Upper lobe of left lung (tissue), 6 donors: Measurements from ENCODE around the gene SLC22A2. TPM values are rescaled to one million over a fixed set of nuclear protein-coding genes. Genes with fewer than 3 reads are reported as not detected.

Source experiments
- ATAC-seq, 2 donors: fragments of 200-7000 bp; cut with Tn5 transposase; one replicate each; pipeline ENCODE4 v1.9.1; 2022; ENCODE audit warnings: mild to moderate bottlenecking in 2 of 2, moderate library complexity in 2 of 2; ENCODE audit not compliant: low FRiP score in 2 of 2
- DNase-seq, 2 donors: peaks; one replicate each; pipeline ENCODE4 v3.0.0-alpha.2; 2019 to 2020
- H3K27ac ChIP-seq, 4 donors: fragments of 200-600 bp; sonication (generic); one replicate each; pipeline ENCODE4 v1.5.1; 2016 to 2019
- H3K27me3 ChIP-seq, 4 donors: fragments of 200-600 bp; sonication (generic); one replicate each; pipeline ENCODE4 v1.5.1; 2017 to 2019
- H3K36me3 ChIP-seq, 4 donors: fragments of 200-600 bp; sonication (generic); one replicate each; pipeline ENCODE4 v1.5.1; 2016 to 2019
- H3K4me1 ChIP-seq, 4 donors: fragments of 200-600 bp; sonication (generic); one replicate each; pipeline ENCODE4 v1.5.1; 2018 to 2019
- H3K4me3 ChIP-seq, 4 donors: fragments of 200-600 bp; sonication (generic); one replicate each; pipeline ENCODE4 v1.5.1; 2017 to 2019; ENCODE audit warnings: mild to moderate bottlenecking in 2 of 4, moderate library complexity in 1 of 4
- H3K9me3 ChIP-seq, 4 donors: fragments of 200-600 bp; sonication (generic); one replicate each; pipeline ENCODE4 v1.5.1; 2018 to 2019
- EP300 ChIP-seq, 4 donors: sonication (generic); formaldehyde crosslinking; IDR thresholded peaks; one replicate each; pipeline ENCODE4 v1.5.1; 2017; ENCODE audit warnings: antibody characterized with exemption in 4 of 4, control low read depth in 2 of 4
- POLR2A ChIP-seq, 4 donors: fragments of 450-650 bp; IDR thresholded peaks; one replicate each; pipeline ENCODE4 v1.5.1; 2016 to 2017; ENCODE audit warnings: antibody characterized with exemption in 4 of 4, mild to moderate bottlenecking in 2 of 4
- POLR2AphosphoS5 ChIP-seq, 2 donors: sonication (generic); formaldehyde crosslinking; IDR thresholded peaks; one replicate each; pipeline ENCODE4 v1.5.1; 2017; ENCODE audit warnings: antibody characterized with exemption in 2 of 2
- WGBS, 2 donors: methylation state at CpG; one replicate each; pipeline ENCODE4 v1.1.5; 2017 to 2018; 5-methylcytosine and 5-hydroxymethylcytosine counted together
- total RNA-seq, 6 donors: library from RNA; depleted of rRNA in 4 of 6; stranded (reverse); fragments of >200 nt in 4 of 6; gene quantifications; one replicate each; pipeline versions ENCODE4 v1.1.0 to v1.2.1, GENCODE V29; 2016 to 2021
- TF ChIP-seq, protein P1 (sequence below), 6 experiments: fragments of 450-650 bp in 4 of 6; fragments of 200-600 bp in 2 of 6; sonication (generic) in 2 of 6; IDR thresholded peaks; one replicate each; pipeline ENCODE4 v1.5.1; 2016 to 2019; ENCODE audit warnings: antibody characterized with exemption in 6 of 6
- donor health status: DM: no; HTN: no; CAD: no; lungs with moderate emphysema.
- donor health status: DM: no; HTN: yes; CAD: no; lungs with severe emphysema.

SLC22A2 gene
- total RNA-seq, 6 donors from 2014 or later: not detected

DNA sequence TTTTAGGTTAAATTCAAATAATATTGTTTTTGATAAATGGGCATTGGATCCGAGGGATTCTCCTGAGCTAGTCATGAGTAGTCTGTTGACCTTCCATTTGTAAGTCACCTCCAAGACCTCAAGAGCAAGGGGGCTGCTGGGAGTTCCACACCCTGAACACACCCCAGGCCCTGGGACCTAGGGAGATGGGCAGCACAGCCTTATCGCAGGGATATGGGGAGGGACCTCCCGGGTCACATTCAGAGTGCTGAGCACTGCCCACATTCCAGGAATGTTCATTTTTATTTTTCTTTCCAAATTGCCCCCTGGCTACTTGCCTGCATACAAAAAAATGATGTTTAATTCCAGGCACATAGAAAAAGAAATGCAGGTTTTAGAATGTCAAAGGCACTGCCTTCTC is 55.5 kb downstream of the SLC22A2 start:
- ATAC-seq (no peak), DNase-seq (no peak)
- no peaks in the 10 kb centered on the region for H3K4me1 ChIP-seq
- H3K36me3 ChIP-seq: no peaks in the 10 kb centered on the region
- no peak overlapping the region for H3K27ac ChIP-seq
- no peak overlapping the region for H3K4me3 ChIP-seq
- peaks cover 0 to 8% (median 0%) of the 10 kb centered on the region in 4 donors for H3K9me3 ChIP-seq
- TF ChIP-seq POLR2AphosphoS5 (IDR thresholded peaks at IDR 0.05) (no peak), POLR2A (IDR thresholded peaks at IDR 0.05) (no peak), EP300 (IDR thresholded peaks at IDR 0.05) (no peak)
- TF ChIP-seq, protein P1, sequence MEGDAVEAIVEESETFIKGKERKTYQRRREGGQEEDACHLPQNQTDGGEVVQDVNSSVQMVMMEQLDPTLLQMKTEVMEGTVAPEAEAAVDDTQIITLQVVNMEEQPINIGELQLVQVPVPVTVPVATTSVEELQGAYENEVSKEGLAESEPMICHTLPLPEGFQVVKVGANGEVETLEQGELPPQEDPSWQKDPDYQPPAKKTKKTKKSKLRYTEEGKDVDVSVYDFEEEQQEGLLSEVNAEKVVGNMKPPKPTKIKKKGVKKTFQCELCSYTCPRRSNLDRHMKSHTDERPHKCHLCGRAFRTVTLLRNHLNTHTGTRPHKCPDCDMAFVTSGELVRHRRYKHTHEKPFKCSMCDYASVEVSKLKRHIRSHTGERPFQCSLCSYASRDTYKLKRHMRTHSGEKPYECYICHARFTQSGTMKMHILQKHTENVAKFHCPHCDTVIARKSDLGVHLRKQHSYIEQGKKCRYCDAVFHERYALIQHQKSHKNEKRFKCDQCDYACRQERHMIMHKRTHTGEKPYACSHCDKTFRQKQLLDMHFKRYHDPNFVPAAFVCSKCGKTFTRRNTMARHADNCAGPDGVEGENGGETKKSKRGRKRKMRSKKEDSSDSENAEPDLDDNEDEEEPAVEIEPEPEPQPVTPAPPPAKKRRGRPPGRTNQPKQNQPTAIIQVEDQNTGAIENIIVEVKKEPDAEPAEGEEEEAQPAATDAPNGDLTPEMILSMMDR (IDR thresholded peaks at IDR 0.05): no peak
- 62 to 74% methylated on average over 3 of the region's 3 CpGs for WGBS, 2 donors
- H3K27me3 ChIP-seq: no peaks in the 10 kb centered on the region

- no peaks in the 10 kb centered on the region for H3K36me3 ChIP-seq
- no peak overlapping the region for H3K27ac ChIP-seq
- no peak for TF ChIP-seq EP300 (IDR thresholded peaks at IDR 0.05)
- TF ChIP-seq POLR2AphosphoS5 (IDR thresholded peaks at IDR 0.05): no peak
- TF ChIP-seq, protein P1 (IDR thresholded peaks at IDR 0.05): no peak
- TF ChIP-seq POLR2A (IDR thresholded peaks at IDR 0.05): no peak
- WGBS, 2 donors: 42 to 64% methylated on average over 2 of the region's 2 CpGs
- ATAC-seq: no peak
- H3K9me3 ChIP-seq: peaks cover 0 to 2% (median 0%) of the 10 kb centered on the region in 4 donors
- H3K4me1 ChIP-seq: no peaks in the 10 kb centered on the region
- no peak overlapping the region for H3K4me3 ChIP-seq
- no peaks in the 10 kb centered on the region for H3K27me3 ChIP-seq
- DNase-seq: no peak
Observed at GRCh38 chr6:160202411-160202810, 56.2 kb downstream of the SLC22A2 start.

DNA sequence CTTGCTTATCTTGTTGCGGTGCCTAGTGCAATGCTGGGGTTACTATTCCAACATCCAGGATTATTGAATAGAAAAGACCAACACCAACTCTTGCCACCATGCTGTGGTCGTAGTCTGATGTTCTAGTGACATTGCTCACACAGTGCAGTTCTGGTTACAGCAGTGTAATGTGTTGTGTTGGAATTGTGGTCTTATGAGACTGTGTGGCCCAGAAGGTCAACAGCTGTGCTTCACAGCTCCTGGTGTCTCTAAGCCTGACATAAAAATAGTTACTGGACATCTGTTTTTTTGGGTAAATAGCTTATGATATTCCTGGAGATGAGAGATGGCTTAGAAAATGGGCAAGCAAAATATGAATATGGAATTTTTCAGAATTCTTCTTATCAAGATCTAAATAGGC is 57.6 kb downstream of the SLC22A2 start:
- no peak overlapping the region for H3K4me3 ChIP-seq
- no peaks in the 10 kb centered on the region for H3K36me3 ChIP-seq
- 59 to 93% methylated on average over 2 of the region's 2 CpGs for WGBS, 2 donors
- TF ChIP-seq POLR2A (IDR thresholded peaks at IDR 0.05) (no peak), POLR2AphosphoS5 (IDR thresholded peaks at IDR 0.05) (no peak), EP300 (IDR thresholded peaks at IDR 0.05) (no peak)
- TF ChIP-seq, protein P1 (IDR thresholded peaks at IDR 0.05): no peak
- ATAC-seq (no peak), DNase-seq (no peak)
- no peaks in the 10 kb centered on the region for H3K27me3 ChIP-seq
- no peak overlapping the region for H3K27ac ChIP-seq
- H3K9me3 ChIP-seq: no peaks in the 10 kb centered on the region
- no peaks in the 10 kb centered on the region for H3K4me1 ChIP-seq

GRCh38 chr6:160198606-160199211 is 59.9 kb downstream of the SLC22A2 start:
- Histone ChIP-seq H3K36me3 (no peaks in the 10 kb centered on the region), H3K4me3 (no peak overlapping the region), H3K4me1 (no peaks in the 10 kb centered on the region), H3K27ac (no peak overlapping the region), H3K27me3 (no peaks in the 10 kb centered on the region), H3K9me3 (peaks cover 6 to 13% (median 10%) of the 10 kb centered on the region in 4 donors)
- WGBS, 2 donors: 18 to 29% methylated on average over 3 of the region's 3 CpGs
- DNase-seq (no peak), ATAC-seq (no peak)
- TF ChIP-seq, protein P1 (IDR thresholded peaks at IDR 0.05): no peak
- TF ChIP-seq EP300 (IDR thresholded peaks at IDR 0.05): no peak

DNA sequence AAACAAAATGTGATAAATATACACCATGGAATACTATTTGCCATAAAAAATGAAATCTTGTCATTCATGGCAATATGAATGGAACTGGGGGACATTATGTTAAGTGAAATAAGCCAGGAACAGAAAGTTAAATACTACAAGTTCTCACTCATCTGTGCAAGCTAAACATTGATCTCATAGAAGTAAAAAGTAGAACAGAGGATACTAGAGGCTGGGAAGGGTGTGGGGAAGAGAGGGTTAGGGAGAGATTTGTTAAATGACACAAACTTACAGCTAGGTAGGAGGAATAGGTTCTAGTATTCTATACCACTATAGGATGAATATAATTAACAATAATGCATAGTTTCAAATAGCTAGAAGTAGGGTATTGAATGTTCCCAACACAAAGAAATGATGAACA is 61.0 kb downstream of the SLC22A2 start:
- H3K27ac ChIP-seq: no peak overlapping the region
- TF ChIP-seq POLR2A (IDR thresholded peaks at IDR 0.05) (no peak), EP300 (IDR thresholded peaks at IDR 0.05) (no peak), POLR2AphosphoS5 (IDR thresholded peaks at IDR 0.05) (no peak)
- TF ChIP-seq, protein P1 (IDR thresholded peaks at IDR 0.05): no peak
- H3K9me3 ChIP-seq: peaks cover 12 to 21% (median 18%) of the 10 kb centered on the region in 4 donors
- ATAC-seq: no peak
- no peak overlapping the region for H3K4me3 ChIP-seq
- H3K36me3 ChIP-seq: no peaks in the 10 kb centered on the region
- DNase-seq: no peak
- no peaks in the 10 kb centered on the region for H3K4me1 ChIP-seq
- H3K27me3 ChIP-seq: no peaks in the 10 kb centered on the region
